HEK293T (cell line): ENCODE results near the gene ADAMTS13.

Source experiments
- ARNT ChIP-seq: fragments of 450-650 bp; IDR thresholded peaks from 2 replicates; pipeline ENCODE4 v1.6.1; 2017; ENCODE audit warnings: mild to moderate bottlenecking
- FOXA1 ChIP-seq: fragments of 450-650 bp; IDR thresholded peaks from 2 replicates; pipeline ENCODE4 v1.6.1; 2016; ENCODE audit warnings: mild to moderate bottlenecking
- FOXK2 ChIP-seq: fragments of 450-650 bp; IDR thresholded peaks from 2 replicates; pipeline ENCODE4 v1.6.1; 2016; ENCODE audit warnings: mild to moderate bottlenecking
- FOXM1 ChIP-seq: fragments of 450-650 bp; IDR thresholded peaks from 2 replicates; pipeline ENCODE4 v1.6.1; 2017; ENCODE audit warnings: mild to moderate bottlenecking, borderline replicate concordance
- HDGF ChIP-seq: fragments of 450-650 bp; IDR thresholded peaks from 2 replicates; pipeline ENCODE4 v1.6.1; 2017; ENCODE audit warnings: antibody characterized with exemption, borderline replicate concordance
- NFRKB ChIP-seq: fragments of 450-650 bp; IDR thresholded peaks from 2 replicates; pipeline ENCODE4 v1.6.1; 2016; ENCODE audit warnings: mild to moderate bottlenecking, moderate library complexity
- PKNOX1 ChIP-seq: fragments of 450-650 bp; IDR thresholded peaks from 2 replicates; pipeline ENCODE4 v1.6.1; 2016
- SP1 ChIP-seq: fragments of 450-650 bp; IDR thresholded peaks from 2 replicates; pipeline ENCODE4 v1.6.1; 2017
- SUZ12 ChIP-seq: fragments of 450-650 bp; IDR thresholded peaks from 2 replicates; pipeline ENCODE4 v1.6.1; 2016; ENCODE audit warnings: mild to moderate bottlenecking
- TARDBP ChIP-seq: fragments of 450-650 bp; IDR thresholded peaks from 2 replicates; pipeline ENCODE4 v1.6.1; 2016
- ZNF384 ChIP-seq: fragments of 450-650 bp; IDR thresholded peaks from 2 replicates; pipeline ENCODE4 v1.6.1; 2016

- TF ChIP-seq ZNF384 (no peak), FOXK2 (no peak), HDGF (no peak), FOXM1 (no peak), ARNT (no peak), SP1 (no peak), PKNOX1 (no peak), TARDBP (no peak), NFRKB (no peak), SUZ12 (no peak), FOXA1 (no peak)
Observed at GRCh38 chr9:133477992-133478850, 56.1 kb downstream of the ADAMTS13 start.
